WTC11 (cell line): ENCODE results near the gene EHMT1. TPM values are rescaled to one million over a fixed set of nuclear protein-coding genes. Genes with fewer than 3 reads are reported as not detected.

Experiments used
- ATAC-seq: fragments of 200-7000 bp; cut with Tn5 transposase; 2 replicates; pipeline ENCODE4 v1.10.0; 2021; ENCODE audit warnings: mild to moderate bottlenecking, moderate library complexity
- CTCF ChIA-PET: fragments of 300-600 bp; sonication (Branson Sonifier 250); formaldehyde crosslinking; loops from one replicate; lab custom pipeline; 2021; ENCODE audit warnings: antibody characterized with exemption; lab: Charles Lee
- POLR2A ChIA-PET: fragments of 350-600 bp; sonication (Branson Sonifier 250); formaldehyde crosslinking; loops from one replicate; lab custom pipeline; 2021; ENCODE audit warnings: antibody characterized with exemption; lab: Charles Lee
- DNase-seq: peaks from one replicate; pipeline ENCODE4 v3.0.0; 2021; ENCODE audit warnings: low spot score
- H3K27ac Mint-ChIP-seq: 2 replicates; pipeline ENCODE4 v1.8.0; 2021; ENCODE audit warnings: mixed read lengths
- H3K27me3 Mint-ChIP-seq: 2 replicates; pipeline ENCODE4 v1.8.0; 2021; ENCODE audit warnings: low read depth, mild to moderate bottlenecking, moderate library complexity, mixed read lengths
- H3K36me3 Mint-ChIP-seq: 2 replicates; pipeline ENCODE4 v1.8.0; 2021; ENCODE audit warnings: mixed read lengths
- H3K4me1 Mint-ChIP-seq: 2 replicates; pipeline ENCODE4 v1.8.0; 2022; ENCODE audit warnings: mixed read lengths
- H3K4me3 Mint-ChIP-seq: 2 replicates; pipeline ENCODE4 v1.8.0; 2021; ENCODE audit warnings: mild to moderate bottlenecking, moderate library complexity, mixed read lengths
- H3K9me3 Mint-ChIP-seq: 2 replicates; pipeline ENCODE4 v1.8.0; 2021; ENCODE audit warnings: mixed read lengths
- E2F1 ChIP-seq: sonication (generic); formaldehyde crosslinking; IDR thresholded peaks from 2 replicates; pipeline ENCODE4 v1.8.0; 2022; ENCODE audit warnings: mild to moderate bottlenecking, missing genetic modification reagents
- EMX1 ChIP-seq: fragments of 250-450 bp; sonication (Bioruptor Pico); IDR thresholded peaks from 2 replicates; pipeline ENCODE4 v1.8.0; 2021; ENCODE audit warnings: mild to moderate bottlenecking
- ETV6 ChIP-seq: sonication (generic); formaldehyde crosslinking; IDR thresholded peaks from 2 replicates; pipeline ENCODE4 v1.8.1; 2022; ENCODE audit warnings: mild to moderate bottlenecking, missing genetic modification reagents
- FOXP1 ChIP-seq: sonication (generic); formaldehyde crosslinking; IDR thresholded peaks from 2 replicates; pipeline ENCODE4 v1.8.0; 2022; ENCODE audit warnings: missing genetic modification reagents, mild to moderate bottlenecking, moderate library complexity, borderline replicate concordance
- FOXP4 ChIP-seq: sonication (generic); formaldehyde crosslinking; IDR thresholded peaks from 2 replicates; pipeline ENCODE4 v1.8.0; 2022; ENCODE audit warnings: mild to moderate bottlenecking, missing genetic modification reagents
- HMGA2 ChIP-seq: fragments of 250-450 bp; sonication (Bioruptor Pico); IDR thresholded peaks from 2 replicates; pipeline ENCODE4 v1.4.0; 2021; ENCODE audit warnings: mild to moderate bottlenecking, moderate library complexity
- JAZF1 ChIP-seq: fragments of 250-450 bp; sonication (Bioruptor Pico); IDR thresholded peaks from 2 replicates; pipeline ENCODE4 v1.9.0; 2021; ENCODE audit warnings: moderate library complexity, mild to moderate bottlenecking, inconsistent platforms
- MAX ChIP-seq: sonication (generic); formaldehyde crosslinking; IDR thresholded peaks from 2 replicates; pipeline ENCODE4 v1.8.0; 2022; ENCODE audit warnings: mild to moderate bottlenecking, missing genetic modification reagents
- MYBL2 ChIP-seq: sonication (generic); formaldehyde crosslinking; IDR thresholded peaks from 2 replicates; pipeline ENCODE4 v1.8.1; 2023; ENCODE audit warnings: mild to moderate bottlenecking, moderate library complexity, missing genetic modification reagents
- NFATC4 ChIP-seq: fragments of 250-450 bp; sonication (Bioruptor Pico); IDR thresholded peaks from 2 replicates; pipeline ENCODE4 v1.9.0; 2021; ENCODE audit warnings: mild to moderate bottlenecking
- NFE2L1 ChIP-seq: sonication (generic); formaldehyde crosslinking; IDR thresholded peaks from 2 replicates; pipeline ENCODE4 v1.8.1; 2023; ENCODE audit warnings: missing genetic modification reagents
- NR3C1 ChIP-seq: sonication (generic); formaldehyde crosslinking; conservative IDR thresholded peaks from 2 replicates; pipeline ENCODE4 v1.8.1; 2023; ENCODE audit warnings: low read depth, mild to moderate bottlenecking, missing genetic modification reagents
- PREB ChIP-seq: sonication (generic); formaldehyde crosslinking; IDR thresholded peaks from 2 replicates; pipeline ENCODE4 v1.8.1; 2022; ENCODE audit warnings: mild to moderate bottlenecking, missing genetic modification reagents, moderate library complexity, borderline replicate concordance
- PRRX2 ChIP-seq: fragments of 250-450 bp; sonication (Bioruptor Pico); IDR thresholded peaks from 2 replicates; pipeline ENCODE4 v1.8.0; 2021; ENCODE audit warnings: mild to moderate bottlenecking
- RELA ChIP-seq: sonication (generic); formaldehyde crosslinking; IDR thresholded peaks from 2 replicates; pipeline ENCODE4 v1.8.1; 2022; ENCODE audit warnings: missing genetic modification reagents, mild to moderate bottlenecking, borderline replicate concordance
- SMAD3 ChIP-seq: sonication (generic); formaldehyde crosslinking; IDR thresholded peaks from 2 replicates; pipeline ENCODE4 v1.8.0; 2022; ENCODE audit warnings: missing genetic modification reagents, mild to moderate bottlenecking, borderline replicate concordance
- SOX15 ChIP-seq: fragments of 250-450 bp; sonication (Bioruptor Pico); IDR thresholded peaks from 2 replicates; pipeline ENCODE4 v1.9.0; 2021; ENCODE audit warnings: mild to moderate bottlenecking
- TCF7 ChIP-seq: sonication (generic); formaldehyde crosslinking; IDR thresholded peaks from 2 replicates; pipeline ENCODE4 v1.8.0; 2022; ENCODE audit warnings: mild to moderate bottlenecking, low read depth, missing genetic modification reagents, moderate library complexity
- TEAD1 ChIP-seq: sonication (generic); formaldehyde crosslinking; IDR thresholded peaks from 2 replicates; pipeline ENCODE4 v1.8.0; 2022; ENCODE audit warnings: mild to moderate bottlenecking, missing genetic modification reagents
- USF1 ChIP-seq: sonication (generic); formaldehyde crosslinking; IDR thresholded peaks from 2 replicates; pipeline ENCODE4 v1.8.0; 2022; ENCODE audit warnings: mild to moderate bottlenecking, missing genetic modification reagents
- ZBTB43 ChIP-seq: sonication (generic); formaldehyde crosslinking; IDR thresholded peaks from 2 replicates; pipeline ENCODE4 v1.8.1; 2023; ENCODE audit warnings: mild to moderate bottlenecking, missing genetic modification reagents
- ZNF232 ChIP-seq: sonication (generic); formaldehyde crosslinking; IDR thresholded peaks from 2 replicates; pipeline ENCODE4 v1.8.0; 2022; ENCODE audit warnings: mild to moderate bottlenecking, missing genetic modification reagents
- ZNF281 ChIP-seq: sonication (generic); formaldehyde crosslinking; IDR thresholded peaks from 2 replicates; pipeline ENCODE4 v1.8.0; 2023; ENCODE audit warnings: mild to moderate bottlenecking, missing genetic modification reagents
- ZNF416 ChIP-seq: fragments of 250-450 bp; sonication (Bioruptor Pico); IDR thresholded peaks from 2 replicates; pipeline ENCODE4 v1.9.0; 2021; ENCODE audit warnings: mild to moderate bottlenecking, inconsistent platforms
- ZNF423 ChIP-seq: fragments of 250-450 bp; sonication (Bioruptor Pico); IDR thresholded peaks from 2 replicates; pipeline ENCODE4 v2.1.2; 2022; ENCODE audit warnings: mild to moderate bottlenecking, moderate library complexity
- ZNF671 ChIP-seq: fragments of 250-450 bp; sonication (Bioruptor Pico); IDR thresholded peaks from 2 replicates; pipeline ENCODE4 v1.8.0; 2021; ENCODE audit warnings: mild to moderate bottlenecking
- total RNA-seq: library from RNA; stranded (reverse); gene quantifications from 3 replicates; pipeline ENCODE4 v1.2.3, GENCODE V29; 2021

The EHMT1 gene
- total RNA-seq, 1 experiment from 2014 or later = 170 TPM

- ChIA-PET POLR2A (interaction anchor here (0.6 to 1.8 kb wide), 3 partner anchors 10 to 48 kb away, joined by 3 to 6 read pairs (median 4); partner anchors contain the start of gene EHMT1), CTCF (interaction anchor here (1.0 to 1.6 kb wide), 5 partner anchors 10 to 430 kb away, joined by 3 to 11 read pairs (median 4); partner anchors contain the start of gene EHMT1)
- H3K4me3 Mint-ChIP-seq = peak overlapping the region; percentile 40; the same call in 1 of the 2 replicates
- peaks cover 15% of the 10 kb centered on the region for H3K36me3 Mint-ChIP-seq
- DNase-seq (no peak), ATAC-seq (no peak)
- H3K9me3 Mint-ChIP-seq = no peaks in the 10 kb centered on the region
- TF ChIP-seq EMX1 (CRISPR knock-in tag) (0 out of 2 replicates have a peak, but pooled peaks have one; percentile 32), E2F1 (no peak)
- no peaks in the 10 kb centered on the region for H3K27me3 Mint-ChIP-seq
- H3K4me1 Mint-ChIP-seq = peaks cover 81% of the 10 kb centered on the region
- peak overlapping the region; percentile 98 for H3K27ac Mint-ChIP-seq
These were observed 47.7 kb downstream of the EHMT1 start for GRCh38 chr9:137666513-137666822.

- no peaks in the 10 kb centered on the region for H3K27me3 Mint-ChIP-seq
- ChIA-PET CTCF (interaction anchor here (0.5 to 1.6 kb wide), 5 partner anchors 28 to 430 kb away, joined by 3 to 11 read pairs (median 4); partner anchors contain the start of gene EHMT1), POLR2A (interaction anchor here (0.6 to 0.7 kb wide), 2 partner anchors 10 to 49 kb away, joined by 3 to 4 read pairs; no protein-coding TSS in a partner anchor)
- H3K4me3 Mint-ChIP-seq = peak overlapping the region; percentile 39
- H3K27ac Mint-ChIP-seq = peak overlapping the region; percentile 98
- peaks cover 15% of the 10 kb centered on the region for H3K36me3 Mint-ChIP-seq
- no peaks in the 10 kb centered on the region for H3K9me3 Mint-ChIP-seq
- H3K4me1 Mint-ChIP-seq = peaks cover 87% of the 10 kb centered on the region
- DNase-seq (peak; percentile 77), ATAC-seq (peak; percentile 63)
- TF ChIP-seq ZBTB43 = no peak
- TF ChIP-seq FOXP4 (CRISPR knock-in tag) = peak; percentile 69; the same call in 1 of the 2 replicates
- 0 out of 2 replicates have a peak, but pooled peaks have one; percentile 5 for TF ChIP-seq HMGA2 (CRISPR knock-in tag)
- TF ChIP-seq SOX15 (CRISPR knock-in tag) = no peak
- TF ChIP-seq TEAD1 (CRISPR knock-in tag) = peak; percentile 77
- TF ChIP-seq FOXP1 = no peak
- TF ChIP-seq ZNF671 = no peak
- TF ChIP-seq ETV6 = peak; percentile 89; the same call in 1 of the 2 replicates
- no peak for TF ChIP-seq NFE2L1
- peak; percentile 83 for TF ChIP-seq USF1 (CRISPR knock-in tag)
- 0 out of 2 replicates have a peak, but pooled peaks have one; percentile 5 for TF ChIP-seq SMAD3 (CRISPR knock-in tag)
- TF ChIP-seq NFATC4 = no peak
- TF ChIP-seq PRRX2 (CRISPR knock-in tag) = no peak
- TF ChIP-seq ZNF416 (CRISPR knock-in tag) = no peak
- TF ChIP-seq JAZF1 = no peak
- peak; percentile 67 for TF ChIP-seq MAX (CRISPR knock-in tag)
- no peak for TF ChIP-seq RELA (CRISPR knock-in tag)
- TF ChIP-seq TCF7 (CRISPR knock-in tag) = no peak
- TF ChIP-seq PREB (CRISPR knock-in tag) = no peak
- no peak for TF ChIP-seq MYBL2 (CRISPR knock-in tag)
- TF ChIP-seq ZNF281 = peak; percentile 96
- TF ChIP-seq ZNF423 (CRISPR knock-in tag) = peak; percentile 71
- no peak for TF ChIP-seq ZNF232
- no peak for TF ChIP-seq NR3C1 (CRISPR knock-in tag)
These were observed 48.3 kb downstream of the EHMT1 start for GRCh38 chr9:137666955-137667670.
